ENCODE data around the gene UBA7. TPM values are rescaled to one million over a fixed set of nuclear protein-coding genes. Genes with fewer than 3 reads are reported as not detected.
A peak's percentile ranks its signal among the peaks of the same experiment; 100 is the strongest.
"Not testable (repeated sequence)": the region's sequence is repeated elsewhere in the genome, so short reads cannot be mapped to it uniquely, and the experiment has no call there.

The UBA7 gene
- total RNA-seq, 1 experiment from 2014 or later, result 46.1 TPM

DNA sequence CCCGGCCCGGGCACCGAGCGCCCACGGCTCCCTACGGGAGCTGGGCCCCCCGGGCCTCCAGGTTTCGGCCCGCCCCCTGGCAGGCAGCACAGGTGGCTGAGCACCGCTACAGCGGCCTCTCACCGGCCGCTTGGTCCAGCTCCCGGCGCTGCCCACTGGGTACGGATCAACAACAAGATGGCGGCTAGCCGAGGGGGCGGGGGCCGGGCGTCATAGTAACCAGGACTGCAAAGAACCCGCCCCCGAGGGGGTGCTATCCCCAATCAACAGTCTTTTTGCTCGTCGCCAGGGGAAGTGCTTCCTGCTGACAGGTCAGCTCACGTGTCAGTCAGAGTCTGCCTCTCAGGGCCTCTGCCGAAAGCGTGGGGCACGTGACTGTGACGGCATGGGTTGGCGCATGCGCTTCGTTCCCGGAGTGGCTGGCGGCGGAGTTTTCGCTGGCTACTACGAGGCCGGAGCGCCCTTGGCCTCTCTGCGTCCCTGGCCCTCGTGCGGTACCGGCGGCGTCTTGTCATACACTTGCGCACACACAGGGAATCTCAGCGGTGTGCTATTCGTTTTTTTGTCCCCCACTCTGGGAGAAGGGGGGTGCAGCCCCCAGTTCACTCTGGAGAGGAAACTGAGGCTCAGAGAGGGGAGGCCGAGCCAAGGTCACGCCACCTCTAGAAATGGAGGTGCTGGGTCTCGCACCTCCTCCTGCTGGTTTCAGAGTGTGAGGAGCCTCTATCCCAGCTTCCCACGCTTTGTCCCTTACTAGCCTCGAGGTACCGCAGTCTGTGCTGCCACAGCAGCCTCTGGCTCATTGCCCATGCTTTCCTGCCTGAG is 27.2 kb downstream of the UBA7 start, which contains the start of gene IP6K1:
Gene IP6K1 (minus strand): TSS at position 186 of the 825 bp plus-strand sequence. CDS start 38,502 bp downstream, outside the sequence.
- DNase-seq (ENCODE audit: low read depth), result peak; percentile 99

DNA sequence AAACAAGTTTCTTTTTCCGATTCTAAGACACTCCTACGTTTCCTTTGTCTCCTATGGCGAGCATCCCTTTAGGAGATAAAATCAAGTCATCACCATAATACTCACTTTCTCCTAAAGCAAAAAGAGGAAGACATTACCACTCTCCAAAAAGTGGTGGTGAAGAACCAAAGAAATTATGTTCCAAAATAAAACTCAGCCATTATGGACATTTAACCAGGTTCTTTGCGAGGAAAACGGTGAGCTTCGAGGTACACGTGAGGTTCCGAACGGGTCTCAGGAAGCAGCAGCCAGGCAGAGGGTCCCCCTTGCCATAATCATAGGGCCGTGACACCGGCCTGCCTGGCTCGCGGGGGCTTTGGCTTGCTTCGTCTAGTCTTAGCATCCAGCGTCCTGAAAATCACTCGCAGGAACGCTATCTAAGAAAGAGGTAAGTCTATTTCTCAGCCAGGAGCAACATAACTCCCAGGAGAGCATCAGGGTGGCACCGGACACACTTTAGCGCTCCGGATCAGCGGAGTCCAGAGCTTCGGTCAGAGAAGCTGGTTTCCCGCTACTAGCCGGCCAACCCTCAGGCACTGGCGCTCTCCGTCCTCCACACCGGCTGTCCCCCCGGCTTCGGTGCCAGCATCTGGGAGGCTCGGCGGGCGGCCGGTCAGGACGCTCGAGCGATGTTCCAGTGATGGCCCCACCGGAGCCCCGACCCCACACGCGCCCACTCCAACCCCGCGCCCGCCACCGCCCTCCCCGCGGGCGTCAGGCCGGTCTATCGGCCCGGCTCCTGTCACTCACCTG is 28.0 kb downstream of the UBA7 start:
- DNase-seq (ENCODE audit: low read depth), result peak; percentile 50

DNA sequence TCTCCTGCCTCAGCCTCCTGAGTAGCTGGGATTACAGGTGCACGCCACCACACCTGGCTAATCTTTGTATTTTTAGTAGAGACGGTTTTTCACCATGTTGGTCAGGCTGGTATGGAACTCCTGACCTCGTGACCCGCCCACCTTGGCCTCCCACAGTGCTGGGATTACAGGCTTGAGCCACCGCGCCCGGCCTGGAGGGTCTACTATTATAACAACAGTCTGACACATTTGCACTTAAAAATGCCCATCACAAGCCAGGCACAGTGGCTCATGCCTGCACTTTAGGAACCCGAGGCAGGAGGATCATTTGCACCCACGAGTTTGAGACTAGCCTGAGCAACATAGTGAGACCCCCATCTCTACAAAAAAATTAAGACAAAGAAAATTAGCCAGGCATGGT is 31.5 kb downstream of the UBA7 start:
- not testable (repeated sequence) for DNase-seq (ENCODE audit: low read depth)

DNA sequence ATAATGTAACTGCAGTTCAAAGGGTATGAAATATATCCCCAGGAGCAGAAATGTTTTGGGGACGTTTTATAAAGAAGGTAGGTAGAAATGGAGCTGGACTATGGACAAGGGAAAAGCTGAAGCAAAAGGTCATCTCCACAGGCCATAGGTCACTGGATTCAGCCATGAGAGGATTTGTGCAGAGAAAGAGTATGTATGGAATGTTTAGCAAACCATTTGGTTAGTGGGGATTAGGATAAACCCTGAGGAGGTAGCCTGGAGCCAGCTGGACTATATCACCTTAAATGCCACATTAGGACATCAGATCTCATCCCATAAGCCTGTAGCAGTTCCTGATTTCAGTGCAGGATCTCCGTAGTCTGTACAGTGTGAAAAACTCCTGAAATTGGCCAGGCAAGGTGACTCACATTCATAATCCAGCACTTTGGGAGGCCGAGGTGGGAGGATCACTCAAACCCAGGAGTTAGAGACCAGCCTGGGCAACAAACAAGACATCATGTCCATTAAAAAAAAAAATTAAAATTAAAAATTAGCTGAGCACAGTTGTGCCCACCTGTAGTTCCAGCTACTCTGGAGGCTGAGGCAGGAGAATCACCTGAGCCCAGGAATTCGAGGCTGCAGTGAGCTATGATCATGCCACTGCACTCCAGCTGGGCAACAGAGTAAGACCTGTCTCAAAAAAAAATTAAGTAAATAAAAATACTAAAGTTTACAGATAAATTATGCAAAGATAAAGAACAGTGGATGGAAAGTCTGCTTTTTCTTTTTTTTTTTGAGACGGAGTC is 32.1 kb downstream of the UBA7 start:
- no peak for DNase-seq (ENCODE audit: low read depth)

DNA sequence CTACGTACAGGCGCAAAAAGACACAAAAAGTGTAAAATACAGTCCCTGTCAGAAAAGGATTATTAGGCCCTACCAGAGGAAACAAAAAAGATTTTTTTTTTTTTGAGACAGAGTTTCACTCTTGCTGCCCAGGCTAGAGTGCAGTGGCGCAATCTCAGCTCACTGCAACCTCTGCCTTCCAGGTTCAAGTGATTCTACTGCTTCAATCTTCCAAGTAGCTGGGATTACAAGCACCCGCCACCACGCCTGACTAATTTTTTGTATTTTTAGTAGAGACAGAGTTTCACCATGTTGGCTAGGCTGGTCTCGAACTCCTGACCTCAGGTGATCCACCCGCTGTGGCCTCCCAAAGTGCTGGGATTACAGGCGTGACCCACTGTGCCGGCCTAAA is 32.8 kb downstream of the UBA7 start:
- DNase-seq (ENCODE audit: low read depth), result not testable (repeated sequence)

DNA sequence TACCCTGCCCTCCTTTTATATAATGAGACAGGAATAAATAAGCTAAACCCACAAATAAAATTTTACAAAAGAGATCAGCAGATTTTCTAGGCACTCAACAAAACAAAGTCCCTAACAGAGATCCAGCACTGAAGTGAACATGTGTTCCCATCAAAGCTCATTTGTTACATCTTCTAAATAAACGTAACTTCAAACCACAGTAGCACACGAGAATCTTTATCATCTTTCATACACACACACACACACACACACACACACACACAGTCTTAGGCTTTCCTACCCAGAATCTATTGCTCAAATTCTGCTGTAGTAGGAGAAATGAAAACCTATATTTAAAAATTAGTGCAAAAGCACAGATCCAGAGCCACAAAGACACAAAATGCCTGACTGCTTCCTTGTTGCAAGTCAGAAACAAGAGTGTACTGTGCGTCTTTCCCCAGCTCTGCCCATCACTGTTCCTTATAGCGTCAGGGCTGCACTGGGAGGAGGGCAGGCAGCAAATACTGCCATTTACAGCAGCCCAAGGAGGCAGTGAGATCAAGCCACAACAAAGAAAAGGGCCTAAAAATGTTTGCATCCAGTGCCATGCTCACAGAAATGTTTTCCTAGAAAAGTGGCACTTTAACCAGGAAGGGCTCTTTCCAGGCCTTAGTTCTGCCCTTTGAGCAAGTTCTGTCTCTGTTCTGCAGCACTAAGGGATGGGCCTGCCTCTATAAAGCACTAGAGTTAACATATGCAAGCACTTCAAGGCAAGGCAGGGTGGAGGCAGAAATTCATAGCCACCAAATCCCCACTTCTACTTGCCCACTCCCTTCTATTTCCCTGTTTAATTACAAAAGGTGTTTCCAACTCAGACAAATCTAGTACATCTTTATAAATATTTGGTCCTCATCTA is 33.4 kb downstream of the UBA7 start:
- DNase-seq (ENCODE audit: low read depth), result no peak

DNA sequence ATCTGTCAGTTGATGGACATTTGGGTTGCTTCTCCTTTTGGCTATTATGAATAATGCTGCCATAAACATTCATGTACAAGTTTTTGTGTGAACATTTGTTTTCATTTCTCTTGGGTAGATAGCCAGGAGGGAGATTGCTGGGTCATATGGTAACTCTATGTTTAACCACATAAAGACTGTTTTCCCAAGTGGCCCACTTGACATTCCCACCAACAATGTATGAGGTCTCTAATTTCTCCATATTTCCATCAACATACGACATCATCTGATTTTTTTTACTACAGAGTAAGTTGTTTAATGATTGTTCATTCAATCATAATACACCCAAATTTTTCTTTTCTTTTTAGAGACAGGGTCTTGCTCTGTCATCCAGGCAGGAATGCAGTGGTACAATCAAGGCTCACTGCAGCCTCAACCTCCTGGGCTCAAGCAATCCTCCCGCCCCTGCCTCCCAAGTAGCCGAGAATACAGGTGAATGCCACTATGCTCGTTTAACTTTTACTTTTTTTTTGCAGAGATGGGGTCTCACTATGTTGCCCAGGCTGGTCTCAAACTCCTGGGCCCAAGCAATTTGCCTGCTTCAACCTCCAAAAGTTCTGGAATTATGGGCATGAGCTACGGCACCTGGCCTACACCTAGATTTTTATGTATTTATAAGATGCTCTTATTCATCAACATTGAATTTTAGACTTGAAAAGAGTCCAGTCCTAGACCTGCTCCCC is 34.2 kb downstream of the UBA7 start:
- no peak for DNase-seq (ENCODE audit: low read depth)

DNA sequence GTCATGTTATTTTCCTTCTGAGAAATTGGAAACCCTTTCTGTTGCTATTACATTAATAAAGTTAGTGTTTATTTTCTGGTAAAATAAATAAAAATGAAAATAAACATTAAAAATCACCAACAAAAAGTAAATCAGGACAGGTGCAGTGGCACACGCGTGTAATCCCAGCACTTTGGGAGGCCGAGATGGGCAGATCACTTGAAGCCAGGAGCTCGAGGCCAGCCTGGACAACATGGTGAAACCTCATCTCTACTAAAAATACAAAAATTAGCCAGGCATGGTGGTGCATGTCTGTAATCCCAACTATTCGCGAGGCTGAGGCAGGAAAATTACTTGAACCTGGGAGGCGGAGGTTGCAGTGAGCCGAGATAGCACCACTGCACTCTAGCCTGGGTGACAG is 37.7 kb downstream of the UBA7 start:
- DNase-seq (ENCODE audit: low read depth), result not testable (repeated sequence)

DNA sequence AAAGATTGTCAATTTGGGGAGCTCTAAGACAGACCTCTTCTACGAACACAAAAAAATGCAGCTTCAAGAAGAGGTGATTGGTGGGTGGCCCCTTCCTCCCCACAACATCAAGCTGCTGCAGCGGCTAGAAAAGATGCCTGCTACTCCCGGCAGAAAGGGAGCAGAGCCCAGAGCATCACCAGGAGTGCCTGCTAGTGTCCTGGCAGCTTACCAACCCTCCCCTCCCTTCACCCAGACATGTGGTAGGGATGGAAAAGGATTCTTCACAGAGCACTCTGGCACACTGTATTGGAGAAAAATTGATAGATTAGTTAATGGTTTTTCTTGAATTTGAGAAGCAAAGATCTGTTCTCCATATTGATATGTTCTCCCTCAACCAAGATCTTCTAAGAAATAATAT is 38.2 kb downstream of the UBA7 start:
- no peak for DNase-seq (ENCODE audit: low read depth)

DNA sequence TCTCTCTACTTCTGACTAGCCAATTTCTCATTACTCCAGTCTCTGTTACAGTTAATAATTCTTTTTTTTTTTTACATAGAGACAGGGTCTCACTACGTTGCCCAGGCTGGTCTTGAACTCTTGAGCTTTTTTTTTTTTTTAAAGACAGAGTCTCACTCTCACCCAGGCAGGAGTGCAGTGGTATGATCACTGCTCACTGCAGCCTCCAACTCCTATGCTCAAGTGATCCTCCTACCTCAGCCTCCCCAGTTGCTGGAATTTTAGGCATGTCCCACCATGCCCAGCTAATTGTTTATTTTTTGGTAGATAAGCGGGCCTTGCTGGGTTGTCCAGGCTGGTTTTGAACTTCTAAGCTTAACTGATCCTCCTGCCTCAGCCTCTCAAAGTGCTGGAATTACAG is 41.0 kb downstream of the UBA7 start:
- no peak for DNase-seq (ENCODE audit: low read depth)

DNA sequence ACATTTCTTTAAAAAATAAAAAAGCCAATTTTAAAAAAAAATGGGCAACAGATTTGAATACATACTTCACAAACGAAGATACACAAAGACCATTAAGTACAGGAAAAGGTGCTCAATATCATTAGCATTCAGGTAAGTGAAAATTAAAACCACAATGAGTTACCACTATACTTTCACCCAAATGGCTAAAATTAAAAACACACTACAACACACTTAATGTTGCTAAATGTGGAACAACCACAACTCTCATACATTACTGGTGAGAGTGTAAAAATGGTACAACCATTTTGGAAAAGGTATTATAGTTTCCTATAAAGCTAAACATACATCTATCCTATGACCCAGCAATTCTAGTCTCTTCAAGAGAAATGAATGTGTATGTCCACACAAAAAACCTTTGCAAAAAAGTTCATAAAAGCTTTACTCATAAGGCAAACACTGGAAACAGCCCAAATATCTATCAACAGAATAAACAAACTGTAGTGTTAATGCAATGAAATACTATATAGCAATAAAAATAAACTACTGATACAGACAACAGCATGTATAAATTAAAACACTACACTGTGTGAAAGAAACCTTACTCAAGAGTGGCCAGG is 42.3 kb downstream of the UBA7 start:
- no peak for DNase-seq (ENCODE audit: low read depth)

DNA sequence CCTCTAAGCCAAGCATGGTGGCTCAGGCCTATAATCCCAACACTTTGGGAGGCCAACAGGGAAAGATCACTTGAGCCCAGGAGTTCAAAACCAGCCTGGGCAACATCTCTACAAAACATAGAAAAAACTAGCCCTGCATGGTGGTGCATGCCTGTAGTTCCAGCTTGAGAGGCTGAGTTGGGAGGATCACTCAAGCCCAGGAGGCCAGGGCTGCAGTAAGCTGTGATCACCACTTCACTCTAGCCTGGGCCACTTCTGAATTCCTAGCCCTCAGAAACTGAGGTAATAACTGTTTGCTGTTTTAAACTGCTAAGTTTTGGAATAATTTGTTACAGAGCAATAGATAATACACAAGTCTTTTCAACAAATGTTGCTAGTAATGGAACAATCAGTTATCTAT is 43.8 kb downstream of the UBA7 start:
- no peak for DNase-seq (ENCODE audit: low read depth)

DNA sequence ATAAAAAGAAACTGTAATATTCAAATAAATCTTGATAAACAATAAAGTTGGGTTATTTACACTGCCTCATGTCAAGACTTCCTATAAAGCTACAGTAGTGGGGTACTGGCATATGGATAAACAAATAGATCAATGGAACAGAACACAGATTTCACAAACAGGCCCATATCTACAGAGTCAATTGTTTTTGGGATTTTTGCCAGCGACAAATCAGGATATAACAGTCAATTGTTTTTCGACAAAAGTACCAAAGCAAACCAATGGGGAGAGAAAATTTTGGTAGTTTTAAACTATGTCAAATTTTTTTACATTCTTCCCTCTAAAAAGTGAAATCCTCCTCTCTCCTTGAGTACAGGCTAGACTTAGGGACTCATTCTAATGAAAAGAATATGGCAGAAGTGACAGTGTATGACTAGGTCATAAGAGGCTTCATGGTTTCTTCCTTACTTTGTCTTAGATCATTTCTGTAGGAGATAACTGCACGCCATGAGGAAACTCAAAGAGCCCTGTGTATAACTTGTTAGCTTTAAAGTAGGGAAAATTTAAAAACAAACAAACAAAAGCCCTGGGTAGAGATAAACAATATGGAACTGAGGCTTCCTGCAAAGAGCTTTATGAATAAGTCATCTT is 44.4 kb downstream of the UBA7 start:
- no peak for DNase-seq (ENCODE audit: low read depth)

DNA sequence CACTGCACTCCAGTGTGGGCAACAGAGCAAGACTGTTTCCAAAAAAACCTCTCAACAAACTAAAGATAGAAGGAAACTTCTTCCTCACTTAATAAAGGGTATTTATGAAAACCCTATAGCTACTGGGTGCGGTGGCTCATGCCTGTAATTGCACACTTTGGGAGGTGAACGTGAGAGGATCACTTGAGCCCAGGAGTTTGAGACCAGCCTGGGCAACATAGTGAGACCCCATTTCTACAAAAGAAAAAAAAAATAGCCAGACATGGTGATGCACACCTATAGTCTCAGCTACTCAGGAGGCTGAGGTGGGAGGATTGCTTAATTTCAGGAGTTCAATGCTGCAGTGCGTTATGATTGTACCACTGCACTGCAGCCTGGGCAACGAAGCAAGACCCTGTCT is 49.8 kb downstream of the UBA7 start:
- no peak for DNase-seq (ENCODE audit: low read depth)

DNA sequence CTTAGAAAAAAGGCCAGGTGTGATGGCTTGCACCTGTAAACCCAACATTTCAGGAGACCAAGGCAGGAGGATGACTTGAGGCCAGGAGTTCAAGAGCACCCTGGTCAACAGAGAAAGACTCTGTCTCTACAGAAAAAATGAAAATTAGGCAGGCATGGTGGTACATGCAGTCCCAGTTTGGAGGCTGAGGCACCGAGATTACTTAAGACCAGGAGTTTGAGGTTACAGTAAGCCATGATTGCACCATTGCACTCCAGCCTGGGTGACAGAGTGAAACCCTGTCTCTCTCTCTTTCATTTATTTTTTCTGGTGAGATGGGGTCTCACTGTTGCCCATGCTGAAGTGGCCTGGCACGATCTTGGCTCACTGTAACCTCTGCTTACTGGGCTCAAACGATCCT is 52.1 kb downstream of the UBA7 start:
- DNase-seq (ENCODE audit: low read depth), result no peak

DNA sequence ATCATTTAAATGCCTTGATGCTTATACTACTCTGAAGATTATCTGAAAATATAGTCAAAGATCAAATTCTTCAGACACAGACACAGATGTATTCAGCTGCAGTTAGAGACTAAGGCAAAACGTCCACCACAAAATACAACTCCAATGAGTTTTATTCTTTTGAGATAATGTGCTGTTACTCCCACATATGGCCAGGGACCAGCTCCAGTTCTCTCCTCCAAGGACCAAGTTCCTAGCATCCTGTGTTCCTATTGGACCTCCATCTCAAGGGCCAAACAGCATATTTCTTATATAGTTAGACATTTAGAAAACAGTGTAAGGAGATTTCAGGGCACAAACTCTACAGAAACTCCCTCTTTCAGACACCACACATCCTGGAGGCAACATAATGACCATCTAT is 54.5 kb downstream of the UBA7 start:
- no peak for DNase-seq (ENCODE audit: low read depth)

DNA sequence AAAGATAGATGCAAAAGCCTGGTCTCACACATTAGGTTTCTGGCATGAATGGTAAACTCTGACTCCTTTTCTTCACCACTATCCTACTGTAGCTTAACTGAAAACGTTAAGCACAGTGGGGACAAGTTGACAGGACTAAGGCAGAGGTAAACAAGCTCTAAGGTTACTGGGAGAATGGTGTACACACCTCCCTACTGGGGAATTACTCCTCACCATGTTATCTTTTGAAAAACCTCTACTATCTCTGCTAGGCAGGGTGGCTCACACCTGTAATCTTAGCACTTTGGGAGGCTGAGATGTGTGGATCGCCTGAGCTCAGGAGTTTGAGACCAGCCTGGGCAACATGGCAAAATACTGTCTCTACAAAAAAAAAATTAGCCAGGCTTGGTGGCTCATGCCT is 56.6 kb downstream of the UBA7 start:
- DNase-seq (ENCODE audit: low read depth), result no peak

DNA sequence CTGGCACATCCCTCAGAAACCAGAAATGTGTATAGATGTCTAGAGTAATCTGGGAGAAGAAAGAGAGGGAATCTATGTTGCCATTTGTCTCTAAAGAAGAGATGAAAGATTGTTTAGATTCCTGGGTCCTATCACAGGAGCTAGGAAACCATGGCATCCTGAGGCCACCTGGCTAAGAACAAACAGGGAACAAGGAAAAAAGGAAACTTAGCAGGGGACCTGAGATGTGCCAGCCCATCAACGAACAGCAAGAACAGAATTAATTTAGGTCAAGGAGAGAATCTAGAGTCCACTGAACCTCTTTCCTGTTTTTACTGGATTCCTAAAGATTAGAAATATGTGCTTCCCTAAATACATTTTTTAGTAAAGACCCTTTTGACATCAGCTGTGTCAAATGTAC is 57.7 kb downstream of the UBA7 start:
- DNase-seq (ENCODE audit: low read depth), result no peak

All from M059J (cell line).